Mucosa of stomach (tissue), 1 donor: ENCODE results near the gene GPC6.

Experiments used
- H3K27me3 ChIP-seq: one replicate; pipeline ENCODE4 v1.7.0; 2013; ENCODE audit warnings: mild to moderate bottlenecking, low read length; ENCODE audit not compliant: control insufficient read depth, insufficient read depth
- H3K36me3 ChIP-seq: one replicate; pipeline ENCODE4 v1.7.0; 2013; ENCODE audit warnings: low read length; ENCODE audit not compliant: control insufficient read depth, insufficient read depth
- H3K4me1 ChIP-seq: one replicate; pipeline ENCODE4 v1.7.0; 2013; ENCODE audit warnings: mild to moderate bottlenecking, low read length; ENCODE audit not compliant: control insufficient read depth, insufficient read depth
- H3K4me3 ChIP-seq: one replicate; pipeline ENCODE4 v1.7.0; 2013; ENCODE audit warnings: low read length
- H3K9ac ChIP-seq: one replicate; pipeline ENCODE4 v1.7.0; 2013; ENCODE audit warnings: mild to moderate bottlenecking, low read length, moderate library complexity
- H3K9me3 ChIP-seq: one replicate; pipeline ENCODE4 v1.7.0; 2013; ENCODE audit warnings: mild to moderate bottlenecking, low read length, moderate library complexity; ENCODE audit not compliant: control insufficient read depth
- donor health status: Pancreatic carcinoma.

The GPC6 gene

GRCh38 chr13:94168783-94169453 lies 942.3 kb downstream of the GPC6 start:
- H3K27me3 ChIP-seq, result no peaks in the 10 kb centered on the region
- no peaks in the 10 kb centered on the region for H3K9me3 ChIP-seq
- no peaks in the 10 kb centered on the region for H3K4me1 ChIP-seq
- no peaks in the 10 kb centered on the region for H3K36me3 ChIP-seq
- no peak overlapping the region for H3K9ac ChIP-seq
- H3K4me3 ChIP-seq, result no peak overlapping the region

GRCh38 chr13:94169454-94170144 lies 943.0 kb downstream of the GPC6 start:
- Histone ChIP-seq H3K4me3 (no peak overlapping the region), H3K27me3 (no peaks in the 10 kb centered on the region), H3K9me3 (no peaks in the 10 kb centered on the region), H3K4me1 (no peaks in the 10 kb centered on the region), H3K9ac (no peak overlapping the region), H3K36me3 (no peaks in the 10 kb centered on the region)

- no peak overlapping the region for H3K9ac ChIP-seq
- H3K4me3 ChIP-seq, result no peak overlapping the region
- no peaks in the 10 kb centered on the region for H3K4me1 ChIP-seq
- H3K9me3 ChIP-seq, result no peaks in the 10 kb centered on the region
- no peaks in the 10 kb centered on the region for H3K36me3 ChIP-seq
- no peaks in the 10 kb centered on the region for H3K27me3 ChIP-seq
These were observed 943.6 kb downstream of the GPC6 start for GRCh38 chr13:94170145-94170571.

GRCh38 chr13:94172416-94172815 lies 945.8 kb downstream of the GPC6 start:
- no peak overlapping the region for H3K4me3 ChIP-seq
- no peaks in the 10 kb centered on the region for H3K27me3 ChIP-seq
- no peaks in the 10 kb centered on the region for H3K4me1 ChIP-seq
- H3K36me3 ChIP-seq, result no peaks in the 10 kb centered on the region
- H3K9ac ChIP-seq, result no peak overlapping the region
- no peaks in the 10 kb centered on the region for H3K9me3 ChIP-seq

- Histone ChIP-seq H3K4me3 (no peak overlapping the region), H3K4me1 (no peaks in the 10 kb centered on the region), H3K27me3 (no peaks in the 10 kb centered on the region), H3K9me3 (no peaks in the 10 kb centered on the region), H3K9ac (no peak overlapping the region), H3K36me3 (no peaks in the 10 kb centered on the region)
These were observed 946.8 kb downstream of the GPC6 start for GRCh38 chr13:94173312-94173854.

GRCh38 chr13:94174009-94174408 lies 947.4 kb downstream of the GPC6 start:
- no peaks in the 10 kb centered on the region for H3K27me3 ChIP-seq
- no peaks in the 10 kb centered on the region for H3K4me1 ChIP-seq
- H3K4me3 ChIP-seq, result no peak overlapping the region
- H3K9ac ChIP-seq, result no peak overlapping the region
- no peaks in the 10 kb centered on the region for H3K36me3 ChIP-seq
- H3K9me3 ChIP-seq, result no peaks in the 10 kb centered on the region

- H3K9ac ChIP-seq, result no peak overlapping the region
- no peaks in the 10 kb centered on the region for H3K4me1 ChIP-seq
- no peaks in the 10 kb centered on the region for H3K27me3 ChIP-seq
These were observed 948.5 kb downstream of the GPC6 start for GRCh38 chr13:94175076-94175475.

GRCh38 chr13:94176561-94176960 lies 950.0 kb downstream of the GPC6 start:
- no peaks in the 10 kb centered on the region for H3K27me3 ChIP-seq
- H3K4me1 ChIP-seq, result no peaks in the 10 kb centered on the region
- no peak overlapping the region for H3K4me3 ChIP-seq
- no peak overlapping the region for H3K9ac ChIP-seq
- no peaks in the 10 kb centered on the region for H3K36me3 ChIP-seq
- no peaks in the 10 kb centered on the region for H3K9me3 ChIP-seq

More at GRCh38 chr13:94175076-94175475, 948.5 kb downstream of the GPC6 start:
- H3K4me3 ChIP-seq, result no peak overlapping the region
- H3K9me3 ChIP-seq, result no peaks in the 10 kb centered on the region
- no peaks in the 10 kb centered on the region for H3K36me3 ChIP-seq

- Histone ChIP-seq H3K9me3 (no peaks in the 10 kb centered on the region), H3K9ac (no peak overlapping the region), H3K4me3 (no peak overlapping the region), H3K36me3 (no peaks in the 10 kb centered on the region), H3K27me3 (no peaks in the 10 kb centered on the region), H3K4me1 (no peaks in the 10 kb centered on the region)
These were observed 950.4 kb downstream of the GPC6 start for GRCh38 chr13:94177041-94177440.

- H3K4me3 ChIP-seq, result no peak overlapping the region
- no peaks in the 10 kb centered on the region for H3K4me1 ChIP-seq
- H3K9ac ChIP-seq, result no peak overlapping the region
- no peaks in the 10 kb centered on the region for H3K9me3 ChIP-seq
- no peaks in the 10 kb centered on the region for H3K27me3 ChIP-seq
- H3K36me3 ChIP-seq, result no peaks in the 10 kb centered on the region
These were observed 952.1 kb downstream of the GPC6 start for GRCh38 chr13:94178625-94179244.

- no peaks in the 10 kb centered on the region for H3K9me3 ChIP-seq
- no peak overlapping the region for H3K4me3 ChIP-seq
- H3K9ac ChIP-seq, result no peak overlapping the region
- no peaks in the 10 kb centered on the region for H3K36me3 ChIP-seq
- H3K4me1 ChIP-seq, result no peaks in the 10 kb centered on the region
- H3K27me3 ChIP-seq, result no peaks in the 10 kb centered on the region
These were observed 955.0 kb downstream of the GPC6 start for GRCh38 chr13:94181461-94182107.
